AG04449 (cell line): ENCODE measurements around the gene DVL1.

ENCODE experiments used
- CTCF ChIA-PET: fragments of 350-600 bp; formaldehyde crosslinking; extraction: SDS; loops from one replicate; lab custom pipeline; 2021; ENCODE audit warnings: antibody characterized with exemption; lab: Yijun Ruan, JAX
- POLR2A ChIA-PET: fragments of 400-600, 350-600 bp; formaldehyde crosslinking; extraction: SDS; loops from one replicate; lab custom pipeline; 2020; ENCODE audit warnings: antibody characterized with exemption, inconsistent platforms; lab: Yijun Ruan, JAX
- DNase-seq: peaks from one replicate; pipeline ENCODE4 v3.0.0-alpha.2; 2010; ENCODE audit warnings: low read depth, low spot score
- H3K4me3 ChIP-seq: 2 replicates; pipeline ENCODE4 v1.5.1; 2011; ENCODE audit warnings: low read depth, mild to moderate bottlenecking, control low read depth, low read length
- CTCF ChIP-seq: IDR thresholded peaks from one replicate; pipeline ENCODE4 v1.5.1; 2011; ENCODE audit warnings: mild to moderate bottlenecking, moderate library complexity, low read length, control low read depth, inconsistent platforms; ENCODE audit not compliant: insufficient read depth; ENCODE audit errors: missing control alignments

Gene DVL1

DNA sequence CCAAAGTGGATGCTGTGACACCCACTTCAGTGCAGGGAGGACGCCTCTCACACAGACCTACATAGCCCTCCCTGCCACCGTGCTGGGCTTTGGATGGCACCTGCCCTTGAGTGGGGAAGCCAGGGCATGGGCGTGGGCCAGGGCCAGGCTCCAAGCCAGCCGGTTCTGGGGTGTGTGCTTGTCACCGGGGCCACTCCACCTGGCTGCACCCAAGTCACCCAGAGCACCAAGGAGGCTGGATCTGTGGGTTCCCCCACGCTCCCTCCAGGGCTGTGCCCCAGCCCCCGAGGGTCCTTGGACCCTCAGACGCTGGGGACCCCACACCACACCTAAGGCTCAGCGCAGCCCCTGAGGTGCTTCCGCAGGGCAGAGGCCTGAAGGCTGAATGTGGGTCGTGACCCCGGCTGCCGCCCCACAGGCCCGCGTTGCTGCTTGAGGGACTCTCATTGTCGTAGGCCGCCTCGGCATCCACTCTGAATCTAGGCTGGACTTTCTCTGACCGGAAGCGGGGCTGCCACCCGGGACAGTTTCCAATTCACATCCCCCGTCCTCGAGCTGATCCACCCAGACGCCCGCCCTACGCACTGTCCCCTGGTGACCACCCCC lies 7.7 kb upstream of the DVL1 start:
- ChIA-PET CTCF (interaction anchor here (0.7 to 3.3 kb wide), 5 partner anchors 9 to 14 kb away, joined by 3 to 27 read pairs (median 4); no protein-coding TSS in a partner anchor), POLR2A (interaction anchor here (1.1 to 2.2 kb wide), 2 partner anchors 9 to 66 kb away, joined by 3 to 8 read pairs; no protein-coding TSS in a partner anchor)
- H3K4me3 ChIP-seq, result peak overlapping the region; percentile 85
- TF ChIP-seq CTCF, result no peak
- no peak for DNase-seq

- TF ChIP-seq CTCF, result no peak
- H3K4me3 ChIP-seq, result peak overlapping the region; percentile 85
- ChIA-PET CTCF (interaction anchor here (3.3 kb wide), 1 partner anchor 15 kb away, joined by 27 read pairs; no protein-coding TSS in a partner anchor), POLR2A (no interaction called here)
- no peak for DNase-seq
These were observed 7.1 kb upstream of the DVL1 start for GRCh38 chr1:1356166-1356795.

GRCh38 chr1:1355416-1355815 lies 6.2 kb upstream of the DVL1 start:
- ChIA-PET POLR2A (interaction anchor here (1.0 kb wide), 1 partner anchor 9 kb away, joined by 3 read pairs; no protein-coding TSS in a partner anchor), CTCF (interaction anchor here (1.0 kb wide), 1 partner anchor 16 kb away, joined by 3 read pairs; no protein-coding TSS in a partner anchor)
- no peak for DNase-seq
- peak overlapping the region; percentile 85 for H3K4me3 ChIP-seq
- TF ChIP-seq CTCF, result no peak

DNA sequence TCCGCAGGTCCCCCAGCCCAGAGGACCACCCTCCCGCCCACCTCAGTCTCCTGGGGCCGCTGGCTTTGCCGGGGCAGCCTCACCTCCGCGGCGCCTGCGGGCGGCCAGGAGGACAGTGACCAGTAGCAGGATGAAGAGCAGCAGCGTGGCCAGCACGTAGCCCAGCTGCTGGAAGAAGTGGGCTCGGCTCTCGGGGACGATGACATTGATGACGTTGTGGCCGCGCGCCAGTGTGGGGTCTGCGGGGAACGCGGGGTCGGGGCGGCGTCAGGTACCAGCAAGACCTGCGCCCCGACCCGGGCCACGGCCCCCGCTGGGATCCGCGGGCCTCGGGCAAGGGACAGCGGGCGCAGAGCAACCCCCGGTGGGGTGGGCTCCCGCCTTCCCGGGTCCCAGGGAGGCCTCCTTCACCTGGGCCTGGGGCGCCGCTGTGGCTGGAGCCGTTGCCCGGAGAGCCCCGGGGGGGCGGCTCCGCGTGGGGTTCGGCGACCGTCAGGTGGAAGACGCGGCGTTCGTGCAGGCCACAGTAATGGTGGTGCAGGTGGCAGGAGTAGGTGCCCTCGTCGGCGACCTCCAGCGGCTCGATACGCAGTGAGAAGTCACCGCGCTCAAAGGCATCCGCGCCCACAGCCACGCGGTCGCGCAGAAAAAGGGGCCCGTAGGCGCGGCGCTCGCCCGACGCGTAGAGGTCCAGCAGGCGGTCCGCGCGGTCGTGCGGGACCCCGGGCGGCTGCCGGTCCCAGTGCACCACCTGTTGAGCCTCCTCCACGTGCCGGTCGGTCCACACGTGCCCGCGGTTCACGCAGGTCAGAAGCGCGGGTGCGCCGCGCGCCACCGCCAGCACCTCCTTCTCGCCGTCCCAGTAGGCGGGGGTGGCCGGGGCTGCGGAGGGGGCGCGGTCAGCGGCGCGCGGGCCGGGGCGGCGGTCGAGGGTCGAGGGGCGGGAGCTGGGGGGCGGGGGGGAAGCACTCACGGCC lies 5.3 kb upstream of the DVL1 start:
- H3K4me3 ChIP-seq, result peak overlapping the region; percentile 85
- no peak for TF ChIP-seq CTCF
- ChIA-PET CTCF (interaction anchor here (1.0 kb wide), 1 partner anchor 17 kb away, joined by 3 read pairs; no protein-coding TSS in a partner anchor), POLR2A (interaction anchor here (1.0 kb wide), 1 partner anchor 9 kb away, joined by 3 read pairs; no protein-coding TSS in a partner anchor)
- DNase-seq, result no peak

- H3K4me3 ChIP-seq, result peak overlapping the region; percentile 13
- ChIA-PET CTCF (interaction anchor here (2.4 kb wide), 2 partner anchors 18 to 21 kb away, joined by 10 to 13 read pairs; partner anchors contain the start of gene AURKAIP1), POLR2A (no interaction called here)
- DNase-seq, result no peak
- no peak for TF ChIP-seq CTCF
These were observed 4.4 kb upstream of the DVL1 start for GRCh38 chr1:1353389-1354151.
